Ascending aorta (tissue), 2 donors: ENCODE data around the gene PDCD5. TPM values are rescaled to one million over a fixed set of nuclear protein-coding genes. Genes with fewer than 3 reads are reported as not detected.

Source experiments
- DNase-seq, 2 donors: peaks; one replicate each; pipeline ENCODE4 v3.0.0-alpha.2; 2019; ENCODE audit warnings: low spot score in 2 of 2
- H3K27ac ChIP-seq, 2 donors: fragments of 200-600 bp; sonication (generic); one replicate each; pipeline ENCODE4 v1.5.1; 2016 to 2017; ENCODE audit warnings: mild to moderate bottlenecking in 1 of 2
- H3K27me3 ChIP-seq: fragments of 200-600 bp; sonication (generic); one replicate; pipeline ENCODE4 v1.5.1; 2017
- H3K36me3 ChIP-seq, 2 donors: fragments of 200-600 bp; sonication (generic); one replicate each; pipeline ENCODE4 v1.5.1; 2016
- H3K4me1 ChIP-seq, 2 donors: fragments of 200-600 bp; sonication (generic); one replicate each; pipeline ENCODE4 v1.5.1; 2016 to 2017; ENCODE audit warnings: mild to moderate bottlenecking in 1 of 2
- H3K4me3 ChIP-seq, 2 donors: fragments of 200-600 bp; sonication (generic); one replicate each; pipeline ENCODE4 v1.5.1; 2016 to 2017; ENCODE audit warnings: mild to moderate bottlenecking in 1 of 2
- H3K9me3 ChIP-seq, 2 donors: fragments of 200-600 bp; sonication (generic); one replicate each; pipeline ENCODE4 v1.5.1; 2016
- intact Hi-C: fragments of 100-400 bp; cut with DNase I; formaldehyde crosslinking; loops from one replicate; pipeline ENCODE4 v1.15.1; 2023
- total RNA-seq: library from RNA; depleted of rRNA; stranded (reverse); fragments of >200 nt; gene quantifications from one replicate; pipeline ENCODE4 v1.1.0, GENCODE V29; 2016
- TF ChIP-seq, protein P1 (sequence below), 3 experiments: fragments of 200-600 bp in 2 of 3; fragments of 450-650 bp in 1 of 3; sonication (generic) in 2 of 3; IDR thresholded peaks; one replicate each; pipeline ENCODE4 v1.5.1; 2016 to 2019; ENCODE audit warnings: antibody characterized with exemption in 3 of 3, mild to moderate bottlenecking in 1 of 3, moderate library complexity in 1 of 3

Gene PDCD5
- total RNA-seq, 1 donor from 2014 or later, result 36.6 TPM

DNA sequence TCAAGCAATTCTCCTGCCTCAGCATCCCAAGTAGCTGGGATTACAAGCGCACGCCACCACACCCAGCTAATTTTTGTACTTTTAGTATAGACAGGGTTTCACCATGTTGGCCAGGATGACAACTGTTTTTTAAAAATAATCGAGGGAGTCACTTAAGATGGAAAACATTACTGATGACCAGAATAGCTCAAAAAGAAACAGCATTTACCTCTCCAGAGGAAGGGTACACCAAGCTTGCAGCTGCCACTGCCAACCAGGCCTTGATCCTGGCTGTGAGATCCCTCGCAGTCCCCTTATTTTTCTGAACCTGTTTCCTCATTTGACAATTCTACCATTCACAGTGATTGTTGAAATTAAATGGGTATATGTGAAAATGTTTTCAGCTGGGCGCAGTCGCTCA lies 14.5 kb downstream of the PDCD5 start:
- intact Hi-C loops, result loop anchor here (5.0 kb wide), 1 partner anchor 77 kb away; no protein-coding TSS in a partner anchor
- peaks cover 43 to 73% of the 10 kb centered on the region in 2 donors for H3K36me3 ChIP-seq
- DNase-seq, result no peak

DNA sequence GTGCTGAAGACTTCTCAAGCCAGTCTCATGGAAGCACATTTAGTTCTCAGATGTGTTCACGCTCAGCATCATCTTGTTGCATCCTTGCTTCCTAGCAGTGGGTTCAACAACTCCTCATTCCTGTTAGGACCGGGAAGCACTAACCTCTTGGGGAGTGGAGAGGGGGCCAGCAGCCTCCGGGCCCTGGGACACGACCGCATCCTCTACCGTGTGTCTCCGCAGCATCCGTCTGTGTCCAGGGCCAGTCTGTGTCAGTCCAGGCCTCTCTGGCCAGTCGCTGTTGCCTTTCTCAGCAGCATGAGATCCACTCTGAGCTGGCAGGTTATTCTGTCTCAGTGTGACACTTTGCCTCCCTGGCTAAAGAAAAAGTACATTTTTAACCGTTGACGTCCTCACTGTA lies 17.0 kb downstream of the PDCD5 start:
- TF ChIP-seq, protein P1, sequence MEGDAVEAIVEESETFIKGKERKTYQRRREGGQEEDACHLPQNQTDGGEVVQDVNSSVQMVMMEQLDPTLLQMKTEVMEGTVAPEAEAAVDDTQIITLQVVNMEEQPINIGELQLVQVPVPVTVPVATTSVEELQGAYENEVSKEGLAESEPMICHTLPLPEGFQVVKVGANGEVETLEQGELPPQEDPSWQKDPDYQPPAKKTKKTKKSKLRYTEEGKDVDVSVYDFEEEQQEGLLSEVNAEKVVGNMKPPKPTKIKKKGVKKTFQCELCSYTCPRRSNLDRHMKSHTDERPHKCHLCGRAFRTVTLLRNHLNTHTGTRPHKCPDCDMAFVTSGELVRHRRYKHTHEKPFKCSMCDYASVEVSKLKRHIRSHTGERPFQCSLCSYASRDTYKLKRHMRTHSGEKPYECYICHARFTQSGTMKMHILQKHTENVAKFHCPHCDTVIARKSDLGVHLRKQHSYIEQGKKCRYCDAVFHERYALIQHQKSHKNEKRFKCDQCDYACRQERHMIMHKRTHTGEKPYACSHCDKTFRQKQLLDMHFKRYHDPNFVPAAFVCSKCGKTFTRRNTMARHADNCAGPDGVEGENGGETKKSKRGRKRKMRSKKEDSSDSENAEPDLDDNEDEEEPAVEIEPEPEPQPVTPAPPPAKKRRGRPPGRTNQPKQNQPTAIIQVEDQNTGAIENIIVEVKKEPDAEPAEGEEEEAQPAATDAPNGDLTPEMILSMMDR (IDR thresholded peaks at IDR 0.05), result no peak
- peaks cover 61 to 88% of the 10 kb centered on the region in 2 donors for H3K36me3 ChIP-seq
- H3K4me1 ChIP-seq, result no peaks in the 10 kb centered on the region
- H3K4me3 ChIP-seq, result no peak overlapping the region
- no peak overlapping the region for H3K27ac ChIP-seq
- H3K9me3 ChIP-seq, result no peaks in the 10 kb centered on the region
- DNase-seq, result no peak
- H3K27me3 ChIP-seq, result no peaks in the 10 kb centered on the region
- intact Hi-C loops, result loop anchor here (5.0 kb wide), 1 partner anchor 74 kb away; no protein-coding TSS in a partner anchor

More for the DNA sequence above, 14.5 kb downstream of the PDCD5 start:
- TF ChIP-seq, protein P1 (IDR thresholded peaks at IDR 0.05), result no peak
- H3K9me3 ChIP-seq, result no peaks in the 10 kb centered on the region
- no peak overlapping the region for H3K27ac ChIP-seq
- no peaks in the 10 kb centered on the region for H3K27me3 ChIP-seq
- no peaks in the 10 kb centered on the region for H3K4me1 ChIP-seq
- H3K4me3 ChIP-seq, result no peak overlapping the region

DNA sequence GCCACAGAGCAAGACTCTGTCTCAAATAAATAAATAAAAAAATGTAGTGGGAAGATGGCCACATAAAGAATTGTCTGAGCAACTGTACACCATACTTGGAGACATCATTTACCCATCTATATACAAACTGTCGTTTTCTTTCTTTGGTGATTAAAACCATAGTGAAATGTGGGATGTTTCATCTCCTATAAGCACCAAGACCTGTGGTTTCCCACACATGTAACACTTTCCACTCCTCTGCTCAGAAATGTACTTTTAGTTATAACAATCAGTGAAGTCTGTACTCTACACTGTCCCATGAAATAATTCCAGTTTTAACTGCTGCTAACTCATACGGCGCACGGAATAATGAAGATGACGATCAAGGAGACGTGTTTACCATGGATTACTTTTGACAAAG lies 18.3 kb downstream of the PDCD5 start:
- Histone ChIP-seq H3K27me3 (no peaks in the 10 kb centered on the region), H3K36me3 (peaks cover 65 to 88% of the 10 kb centered on the region in 2 donors), H3K4me1 (no peaks in the 10 kb centered on the region), H3K4me3 (no peak overlapping the region), H3K27ac (no peak overlapping the region), H3K9me3 (no peaks in the 10 kb centered on the region)
- intact Hi-C loops, result loop anchor here (5.0 kb wide), 1 partner anchor 73 kb away; no protein-coding TSS in a partner anchor
- TF ChIP-seq, protein P1 (IDR thresholded peaks at IDR 0.05), result no peak
- no peak for DNase-seq

DNA sequence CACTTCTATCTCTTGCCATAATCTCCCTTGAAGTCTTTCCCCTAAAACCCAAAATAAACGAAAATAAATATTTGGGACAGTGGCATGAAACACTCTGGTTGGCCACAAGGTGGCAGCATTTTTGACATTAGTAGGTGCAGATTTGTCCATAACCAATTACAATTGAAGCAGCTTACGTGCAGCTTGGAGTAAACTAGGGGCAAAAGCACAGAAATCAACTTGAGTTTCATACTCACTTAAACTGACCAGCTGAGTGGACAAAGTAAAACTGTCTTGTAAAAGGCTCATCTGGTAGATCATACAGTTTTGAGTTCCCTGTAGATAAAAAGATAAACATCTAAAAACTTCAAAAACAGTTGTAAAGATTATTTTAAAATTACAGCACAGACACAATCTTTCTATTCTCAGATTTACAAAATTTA lies 18.8 kb downstream of the PDCD5 start:
- Histone ChIP-seq H3K9me3 (no peaks in the 10 kb centered on the region), H3K27me3 (no peaks in the 10 kb centered on the region), H3K36me3 (peaks cover 67 to 88% of the 10 kb centered on the region in 2 donors), H3K4me3 (no peak overlapping the region), H3K4me1 (no peaks in the 10 kb centered on the region), H3K27ac (no peak overlapping the region)
- intact Hi-C loops, result loop anchor here (5.0 kb wide), 1 partner anchor 73 kb away; no protein-coding TSS in a partner anchor
- DNase-seq, result no peak
- TF ChIP-seq, protein P1 (IDR thresholded peaks at IDR 0.05), result peak; percentile 35 to 74 (median 66)

DNA sequence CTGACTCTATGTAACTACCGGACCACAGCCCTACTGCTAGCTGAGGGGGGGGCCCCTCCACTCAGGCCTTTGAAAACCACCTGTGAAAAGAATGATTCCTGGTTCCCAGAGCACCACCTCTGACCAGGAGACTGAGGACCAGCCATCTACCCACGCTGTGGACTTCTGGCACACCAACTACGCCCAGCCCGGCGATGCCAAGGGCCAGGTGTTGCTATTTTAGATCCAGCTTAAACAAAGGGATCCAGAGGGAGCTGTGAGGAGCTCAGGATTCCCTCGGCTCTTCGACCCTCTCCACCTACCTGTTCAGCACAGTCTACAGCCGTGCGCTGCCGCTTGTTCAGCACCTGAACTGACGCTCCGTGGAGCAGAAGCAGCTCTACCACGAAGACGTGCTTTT lies 23.0 kb downstream of the PDCD5 start:
- TF ChIP-seq, protein P1 (IDR thresholded peaks at IDR 0.05), result no peak
- Histone ChIP-seq H3K9me3 (no peaks in the 10 kb centered on the region), H3K4me3 (no peak overlapping the region), H3K27ac (no peak overlapping the region), H3K36me3 (peaks cover 71 to 84% of the 10 kb centered on the region in 2 donors), H3K4me1 (no peaks in the 10 kb centered on the region), H3K27me3 (no peaks in the 10 kb centered on the region)
- no peak for DNase-seq
- intact Hi-C loops, result no loop called here

DNA sequence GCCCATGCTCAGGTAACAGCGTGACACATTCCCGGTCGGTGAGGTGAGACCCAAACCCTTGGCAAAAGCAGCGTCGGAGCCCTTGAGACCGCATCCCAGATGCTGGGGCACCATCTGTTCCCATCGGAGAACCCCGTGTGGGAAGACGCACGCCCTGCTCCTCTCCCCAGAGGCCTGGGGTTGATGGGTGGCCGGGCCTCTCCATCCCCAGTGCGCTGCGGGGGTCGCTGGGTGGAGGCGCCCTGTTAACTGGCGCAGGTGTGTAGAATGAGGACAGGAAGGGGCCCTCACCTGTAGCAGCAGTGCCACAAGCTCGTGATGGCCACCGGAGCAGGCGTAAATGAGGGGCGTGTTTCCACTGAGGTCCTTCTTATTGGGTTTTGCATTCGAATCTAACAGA lies 24.6 kb downstream of the PDCD5 start:
- Histone ChIP-seq H3K4me1 (no peaks in the 10 kb centered on the region), H3K27ac (no peak overlapping the region), H3K36me3 (peaks cover 62 to 80% of the 10 kb centered on the region in 2 donors), H3K4me3 (no peak overlapping the region), H3K9me3 (no peaks in the 10 kb centered on the region), H3K27me3 (no peaks in the 10 kb centered on the region)
- DNase-seq, result no peak
- intact Hi-C loops, result no loop called here
- TF ChIP-seq, protein P1 (IDR thresholded peaks at IDR 0.05), result no peak
